ENCODE results near the gene ZSCAN5C. TPM values are rescaled to one million over a fixed set of nuclear protein-coding genes. Genes with fewer than 3 reads are reported as not detected.

The ZSCAN5C gene
- total RNA-seq = not detected in 2 replicates

GRCh38 chr19:56201973-56202372 lies at the start of gene ZSCAN5C:
Gene ZSCAN5C, plus strand, starts transcription at chr19:56202273. Its CDS starts 3,641 bp downstream, at chr19:56205914.

GRCh38 chr19:56175861-56176307 lies 26.2 kb upstream of the ZSCAN5C start, which contains the start of gene GALP:
Gene GALP, plus strand, starts transcription at chr19:56176008. Its CDS starts 1,101 bp downstream, at chr19:56177109.

GRCh38 chr19:56197646-56198045 lies 4.4 kb upstream of the ZSCAN5C start, which contains the start of gene ZSCAN5B:
Gene ZSCAN5B, minus strand, starts transcription at chr19:56197783. Its CDS starts 4,731 bp downstream, at chr19:56193052.

Other genes with a start within 250 kb of the ZSCAN5C start
- gene NLRP5, start 215.5 kb upstream of the ZSCAN5C start, total RNA-seq = not detected in 2 replicates
- 18.2 and 25.4 TPM in 2 replicates for gene ZNF787, start 81.0 kb upstream of the ZSCAN5C start, total RNA-seq
- 19.2 and 26.5 TPM in 2 replicates for gene ZNF444, start 61.0 kb upstream of the ZSCAN5C start, total RNA-seq
- gene GALP, start 26.3 kb upstream of the ZSCAN5C start, total RNA-seq = not detected in 2 replicates
- gene ZSCAN5B, start 4.5 kb upstream of the ZSCAN5C start, total RNA-seq = not detected in 2 replicates
- 0.46 and 2.2 TPM in 2 replicates for gene EDDM13, start 70.5 kb downstream of the ZSCAN5C start, total RNA-seq
- 2.6 and 4.2 TPM in 2 replicates for gene ZSCAN5A, start 112.6 kb downstream of the ZSCAN5C start, total RNA-seq
- gene ZNF582, start 191.3 kb downstream of the ZSCAN5C start, total RNA-seq = 1.7 and 1.9 TPM in 2 replicates
- 0.70 and 3.7 TPM in 2 replicates for gene ZNF583, start 202.1 kb downstream of the ZSCAN5C start, total RNA-seq